GM18870 (cell line): ENCODE data around the gene POU5F1.

ENCODE experiments used
- ATAC-seq: cut with Tn5 transposase; IDR thresholded peaks from one replicate; pipeline ENCODE4 v1.9.1; 2021; ENCODE audit warnings: moderate library complexity; ENCODE audit not compliant: unreplicated experiment

Gene POU5F1

DNA sequence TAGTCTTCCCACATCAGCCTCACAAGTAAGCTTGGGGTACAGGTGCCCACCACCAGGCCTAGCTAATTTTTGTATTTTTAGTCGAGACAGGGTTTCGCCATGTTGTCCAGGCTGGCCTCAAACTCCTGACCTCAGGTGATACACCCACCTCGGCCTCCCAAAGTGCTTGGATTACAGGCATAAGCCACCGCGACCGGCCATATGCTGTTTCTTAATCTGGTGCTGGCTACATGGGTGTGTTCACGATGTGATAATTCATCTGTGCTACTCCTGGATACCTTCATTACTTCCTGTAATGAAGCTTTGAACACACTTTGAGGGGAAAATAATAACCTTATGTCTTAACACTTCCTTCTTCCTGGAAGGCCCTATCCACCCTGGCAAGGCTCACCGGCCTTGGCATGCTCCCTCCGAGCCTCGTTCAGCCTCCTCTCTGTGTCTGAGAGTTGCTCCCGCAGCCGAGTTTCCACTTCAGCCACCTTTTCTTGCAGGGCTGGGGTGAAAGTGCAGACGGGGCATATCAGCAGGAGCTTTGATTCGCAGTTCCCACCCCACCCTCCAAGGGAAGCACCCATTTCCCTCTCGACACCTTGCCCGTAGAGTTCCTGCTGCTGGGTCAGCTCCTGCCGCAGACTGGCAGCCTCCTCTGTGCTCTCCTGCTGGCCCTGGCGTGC lies 26.0 kb downstream of the POU5F1 start:
- no peak for ATAC-seq

DNA sequence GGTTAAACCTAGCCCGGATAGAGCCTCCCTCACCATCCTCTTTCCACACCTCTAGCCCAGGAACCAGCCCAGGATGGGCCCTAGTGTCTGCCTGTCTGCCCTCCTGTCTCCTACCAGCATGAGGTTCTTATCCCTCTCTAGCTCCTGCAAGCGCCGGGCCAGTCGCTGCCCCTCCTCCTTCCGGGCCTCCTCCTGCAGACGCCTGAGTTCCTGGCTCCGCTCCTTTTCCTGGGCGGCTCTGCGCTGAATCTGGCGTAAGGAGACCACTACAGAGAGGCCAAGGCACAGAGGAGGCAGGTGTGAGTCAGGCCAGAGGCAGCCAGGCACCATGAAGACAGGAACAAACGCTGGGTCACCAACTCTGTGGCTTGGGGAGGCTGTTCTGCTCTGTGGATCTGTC lies 27.3 kb downstream of the POU5F1 start:
- no peak for ATAC-seq

DNA sequence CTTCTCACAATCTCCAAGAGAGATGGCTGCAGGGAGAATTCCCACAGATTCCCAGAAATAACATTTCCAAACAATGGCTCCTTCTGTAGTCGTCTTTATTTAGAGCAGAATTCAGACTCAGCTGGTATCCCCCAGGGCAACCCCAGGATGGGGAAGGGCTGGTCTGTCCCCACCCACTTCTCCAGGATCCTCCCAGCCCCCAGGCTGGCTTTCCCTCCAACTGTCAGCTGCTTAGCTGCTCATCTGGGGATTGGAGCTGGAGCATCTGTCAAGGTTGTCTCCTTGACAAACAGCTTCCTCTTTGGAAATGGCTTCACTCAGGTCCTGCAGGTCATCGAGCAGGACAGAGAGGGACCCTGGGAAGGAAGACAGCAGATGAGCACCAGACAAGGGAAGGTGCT lies 28.1 kb downstream of the POU5F1 start:
- no peak for ATAC-seq

DNA sequence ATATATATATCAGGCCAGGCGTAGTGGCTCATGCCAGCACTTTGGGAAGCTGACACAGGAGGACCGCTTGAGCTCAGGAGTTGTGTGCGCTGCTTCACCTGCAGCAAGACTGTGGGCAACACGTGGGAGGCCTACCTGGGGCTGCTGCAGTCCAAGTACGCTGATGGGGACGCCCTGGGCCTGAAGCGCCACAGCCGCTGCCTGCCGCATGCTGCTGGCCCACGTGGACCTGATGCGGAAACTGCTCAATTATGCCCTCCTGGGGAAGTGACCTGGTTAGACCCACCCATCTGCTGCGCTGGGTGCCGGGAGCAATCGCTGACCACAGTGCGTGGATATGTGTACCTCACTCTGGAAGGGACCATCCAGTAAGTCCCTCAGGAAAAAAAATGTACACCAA lies 29.8 kb downstream of the POU5F1 start:
- no peak for ATAC-seq

DNA sequence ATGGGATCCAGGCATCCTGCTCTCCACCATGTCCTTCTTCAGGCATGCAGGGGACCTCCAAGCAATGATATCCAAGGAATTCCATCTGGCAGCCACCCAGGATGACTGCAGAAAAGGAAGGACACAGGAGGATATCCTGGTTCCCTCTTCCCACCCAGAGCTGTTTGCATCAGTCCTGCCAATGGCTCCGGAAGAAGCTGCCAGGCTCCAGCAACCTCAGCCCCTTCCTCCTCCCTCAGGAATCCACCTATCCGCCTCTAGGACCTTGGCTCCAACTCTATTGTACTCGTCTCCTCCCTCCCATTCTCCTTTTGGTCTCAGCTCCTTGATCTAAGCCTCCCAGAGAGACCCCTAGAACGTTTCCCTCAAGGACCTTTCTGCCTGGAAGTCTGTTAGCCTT lies 30.9 kb downstream of the POU5F1 start:
- ATAC-seq, result no peak

DNA sequence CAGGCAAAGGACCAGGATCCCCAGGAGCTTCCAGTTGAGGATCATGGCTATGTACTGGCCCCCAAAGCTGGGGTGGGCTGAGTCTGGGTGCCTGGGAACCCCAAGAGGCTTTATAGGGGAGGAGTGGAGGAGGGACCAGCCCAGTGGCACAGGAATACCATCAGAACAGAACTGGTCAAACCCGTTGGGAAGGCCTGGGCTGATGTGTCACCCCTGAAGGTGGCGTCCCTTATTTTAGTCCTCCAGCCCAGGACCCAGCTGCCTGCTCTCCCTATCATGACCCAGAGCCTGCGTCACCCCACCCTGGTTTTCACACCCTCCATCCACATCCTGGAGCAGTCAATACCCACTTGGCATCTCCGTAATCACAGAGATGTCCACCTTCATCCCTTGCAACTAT lies 31.5 kb downstream of the POU5F1 start, which contains the start of gene PSORS1C2:
Gene PSORS1C2, minus strand, starts transcription at position 85 of the 400 bp plus-strand sequence. Its CDS starts 40 bp downstream, at position 45.
- no peak for ATAC-seq

DNA sequence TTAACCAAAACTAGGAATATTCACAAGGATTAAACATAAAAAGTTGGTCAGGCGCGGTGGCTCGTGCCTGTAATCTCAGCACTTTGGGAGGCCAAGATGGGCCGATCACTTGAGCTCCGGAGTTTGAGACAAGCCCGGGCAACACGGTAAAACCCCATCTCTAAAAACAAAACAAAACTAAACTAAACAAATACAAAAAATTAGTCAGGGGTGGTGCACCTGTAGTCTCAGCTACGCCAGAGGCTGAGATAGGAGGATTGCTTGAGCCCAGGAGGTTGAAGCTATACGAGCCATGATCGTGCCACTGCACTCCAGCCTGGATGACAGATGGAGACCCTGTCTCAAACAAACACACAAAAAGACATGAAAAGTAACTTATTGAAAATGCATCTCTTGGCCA lies 34.8 kb downstream of the POU5F1 start:
- no peak for ATAC-seq

DNA sequence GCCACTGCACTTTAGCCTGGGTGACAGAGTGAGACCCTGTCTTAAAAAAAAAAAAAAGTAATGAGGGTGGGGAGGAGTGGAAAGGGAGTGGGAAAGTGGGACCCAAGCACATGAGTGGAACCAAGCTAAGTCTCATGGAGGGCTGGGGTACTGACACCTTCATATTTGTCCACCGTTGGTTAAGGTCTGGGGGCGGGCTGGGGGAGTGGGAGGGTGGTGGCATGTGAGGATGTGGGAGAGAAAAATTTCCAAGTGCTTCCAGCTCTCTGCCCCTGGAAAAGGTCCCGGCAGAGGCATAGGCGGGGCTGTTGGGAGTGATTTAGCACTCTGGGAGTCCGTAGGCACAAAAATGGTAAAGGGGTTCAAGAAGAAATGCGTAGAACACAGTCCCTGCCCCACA lies 37.7 kb downstream of the POU5F1 start:
- ATAC-seq, result no peak

DNA sequence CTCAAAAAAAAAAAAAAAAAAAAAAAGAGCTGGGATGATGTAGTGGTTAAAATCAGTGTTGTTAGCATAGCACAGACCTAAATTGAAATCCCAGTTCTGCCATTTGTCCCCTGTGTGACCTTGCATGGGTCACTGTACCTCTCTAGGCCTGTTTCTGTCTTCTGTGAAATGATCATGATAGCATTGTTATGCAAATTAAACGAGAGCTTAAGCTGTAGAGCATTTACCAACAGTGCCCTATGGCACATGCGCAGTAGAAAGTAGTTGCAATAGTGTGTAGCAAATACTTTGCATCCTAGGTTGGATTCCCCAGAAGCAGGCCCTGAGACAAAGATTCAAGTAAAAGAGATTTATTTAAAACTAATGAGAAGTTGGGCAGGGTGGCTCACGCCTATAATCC lies 38.9 kb downstream of the POU5F1 start:
- ATAC-seq, result no peak

DNA sequence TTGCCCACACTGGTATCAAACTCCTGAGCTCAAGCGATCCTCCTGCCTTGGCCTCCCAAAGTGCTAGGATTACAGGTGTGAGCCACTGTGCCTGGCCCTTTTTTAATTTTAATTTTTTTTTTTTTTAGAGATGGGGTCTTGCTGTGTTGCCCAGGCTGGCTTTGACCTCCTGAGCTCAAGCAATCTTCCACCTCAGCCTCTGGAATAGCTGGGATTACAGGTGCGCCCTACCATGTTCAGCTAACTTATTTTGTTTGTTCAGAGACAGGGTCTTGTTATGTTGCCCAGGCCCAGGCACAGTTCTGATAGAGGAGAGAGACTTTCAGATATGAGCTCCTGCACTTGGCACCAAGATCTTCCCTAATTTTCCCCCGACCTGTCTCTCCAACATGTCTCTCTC lies 39.7 kb downstream of the POU5F1 start:
- no peak for ATAC-seq

DNA sequence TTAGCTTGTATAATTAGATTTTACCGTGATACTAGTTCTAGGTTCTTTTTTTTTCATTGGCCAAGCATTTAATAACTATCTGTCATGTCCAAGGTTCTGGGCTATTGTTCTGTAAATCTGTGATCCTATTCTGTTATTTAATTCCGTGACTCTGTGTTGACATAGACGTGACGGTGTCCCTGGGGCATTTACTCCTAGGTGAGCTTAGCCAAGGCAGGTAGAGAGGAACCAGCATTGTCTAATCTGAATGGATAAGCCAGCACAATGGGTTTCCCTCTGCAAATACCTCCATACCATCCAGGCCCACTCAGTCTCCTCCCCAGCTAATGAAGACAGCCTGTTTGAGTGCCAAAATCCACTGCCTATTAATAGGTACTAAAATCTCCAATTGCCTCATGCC lies 41.4 kb downstream of the POU5F1 start:
- no peak for ATAC-seq

DNA sequence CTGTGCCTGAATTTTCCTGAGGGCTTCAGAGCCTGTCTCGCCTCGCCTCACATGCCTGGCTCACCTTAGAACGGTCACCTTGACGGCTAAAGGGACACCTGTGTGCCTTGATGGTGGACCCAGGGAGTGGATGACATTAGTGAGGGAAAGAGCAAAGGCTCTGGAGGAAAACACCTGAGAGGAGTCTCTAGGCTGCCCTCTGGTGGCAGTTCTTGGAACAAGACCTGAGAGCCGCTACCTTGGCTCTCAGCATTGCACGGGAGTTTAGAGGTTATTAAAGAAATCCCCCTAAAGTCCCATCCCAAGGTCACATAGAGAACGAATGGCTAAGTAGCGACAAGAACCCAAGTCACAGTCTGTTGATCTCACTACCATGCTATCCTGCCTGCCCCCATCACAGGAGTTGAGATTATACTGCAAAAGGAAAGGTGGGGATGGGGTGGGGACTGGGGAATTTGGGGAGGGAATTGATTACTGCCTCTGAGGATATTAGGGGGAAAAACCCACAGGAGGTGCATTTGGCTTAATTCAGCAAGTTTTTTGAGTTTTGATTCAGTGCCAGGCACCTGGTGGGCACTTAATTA lies 42.3 kb downstream of the POU5F1 start:
- no peak for ATAC-seq

DNA sequence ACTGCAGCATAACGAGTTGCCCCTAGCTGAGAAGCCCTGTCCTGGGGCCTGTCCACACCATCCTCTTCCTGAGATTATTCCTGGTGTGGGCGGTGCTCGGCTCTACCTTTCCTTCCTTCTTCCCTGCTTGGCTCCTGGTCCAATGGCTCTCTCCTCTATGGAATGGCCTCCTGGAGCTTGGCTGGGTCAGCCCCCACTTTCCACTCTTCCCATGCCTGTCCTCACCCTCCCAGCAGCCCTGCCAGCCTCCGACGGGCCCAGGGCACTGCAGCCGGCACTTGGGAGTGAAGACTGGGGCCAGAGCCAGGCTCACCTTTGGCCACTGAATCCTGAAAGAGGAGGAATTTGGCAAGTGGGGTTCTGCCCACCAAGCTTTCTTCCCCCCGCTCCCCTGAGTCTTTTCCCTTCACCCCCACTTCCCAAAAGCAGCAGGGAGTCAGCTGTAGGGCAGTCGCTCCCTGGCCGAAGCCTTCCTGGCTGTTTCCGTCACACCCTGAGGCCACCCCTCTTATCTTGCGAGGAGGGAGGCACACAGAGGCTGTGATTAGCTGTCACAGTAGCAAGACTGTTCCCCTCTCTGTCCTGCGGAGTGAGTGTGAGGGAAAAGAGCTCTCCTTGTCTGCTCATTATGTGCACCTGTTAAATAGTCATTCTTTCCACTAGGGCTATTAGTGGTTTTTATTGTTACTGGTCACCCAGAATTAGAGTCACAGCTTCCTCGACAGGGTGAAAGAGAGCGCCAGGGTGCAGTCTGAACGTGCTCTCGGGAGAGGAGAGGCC lies 43.9 kb downstream of the POU5F1 start:
- no peak for ATAC-seq

DNA sequence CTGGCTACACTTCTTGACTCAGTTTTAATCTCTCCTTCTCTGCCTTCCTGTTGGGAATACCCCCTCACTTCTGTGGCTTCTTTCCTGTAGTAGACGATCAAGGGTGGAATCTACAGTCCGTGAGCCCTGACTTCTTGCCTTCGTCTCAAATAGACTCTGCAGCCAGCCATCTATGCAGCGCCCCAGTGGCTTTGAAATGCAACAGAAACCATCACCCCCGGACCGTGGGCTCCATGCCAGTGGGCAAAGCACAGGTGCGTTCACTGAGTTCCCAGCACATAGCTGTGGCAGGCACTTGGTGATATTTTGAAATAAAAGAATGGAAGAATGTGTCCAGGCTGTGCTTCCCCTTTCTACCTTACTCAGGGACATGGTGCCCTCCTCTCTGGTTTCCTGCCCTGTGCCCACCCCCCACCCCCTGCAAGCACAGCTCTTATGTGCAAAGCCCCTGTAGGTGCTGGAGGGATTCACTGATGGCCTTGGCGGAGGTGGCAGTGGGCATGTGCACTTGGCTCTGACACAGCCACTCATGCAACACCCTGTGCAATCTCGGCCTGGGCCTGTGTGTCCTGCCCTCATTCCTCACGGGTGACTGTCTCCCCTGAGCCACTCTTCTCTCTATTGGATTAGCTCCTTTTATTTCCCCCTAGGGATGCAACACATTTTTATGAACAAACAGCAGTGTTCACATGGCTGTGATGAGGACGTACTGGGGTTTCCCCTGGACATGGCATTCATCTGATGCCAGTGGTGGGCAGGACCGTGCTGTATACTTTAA lies 44.7 kb downstream of the POU5F1 start:
- ATAC-seq, result no peak

DNA sequence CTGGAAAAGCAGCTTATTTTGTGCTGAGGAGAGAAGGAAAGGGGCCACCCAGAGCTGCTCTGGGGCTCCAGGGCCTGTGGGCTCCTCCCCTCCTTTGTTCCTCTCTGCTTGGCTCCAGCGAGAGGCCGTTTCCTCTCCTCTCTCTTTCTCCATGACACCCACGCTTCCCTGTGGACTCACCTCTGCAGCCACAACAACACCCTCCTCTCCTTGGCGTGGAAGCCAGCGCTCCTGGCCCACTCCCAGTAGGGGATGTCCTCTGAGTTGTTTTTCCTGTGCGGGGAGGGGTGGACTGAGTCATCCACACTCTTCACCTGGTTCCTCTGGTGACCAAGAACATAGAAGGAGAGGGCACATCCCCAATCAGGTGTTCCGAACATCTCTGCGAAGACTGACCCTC lies 45.3 kb downstream of the POU5F1 start:
- no peak for ATAC-seq

DNA sequence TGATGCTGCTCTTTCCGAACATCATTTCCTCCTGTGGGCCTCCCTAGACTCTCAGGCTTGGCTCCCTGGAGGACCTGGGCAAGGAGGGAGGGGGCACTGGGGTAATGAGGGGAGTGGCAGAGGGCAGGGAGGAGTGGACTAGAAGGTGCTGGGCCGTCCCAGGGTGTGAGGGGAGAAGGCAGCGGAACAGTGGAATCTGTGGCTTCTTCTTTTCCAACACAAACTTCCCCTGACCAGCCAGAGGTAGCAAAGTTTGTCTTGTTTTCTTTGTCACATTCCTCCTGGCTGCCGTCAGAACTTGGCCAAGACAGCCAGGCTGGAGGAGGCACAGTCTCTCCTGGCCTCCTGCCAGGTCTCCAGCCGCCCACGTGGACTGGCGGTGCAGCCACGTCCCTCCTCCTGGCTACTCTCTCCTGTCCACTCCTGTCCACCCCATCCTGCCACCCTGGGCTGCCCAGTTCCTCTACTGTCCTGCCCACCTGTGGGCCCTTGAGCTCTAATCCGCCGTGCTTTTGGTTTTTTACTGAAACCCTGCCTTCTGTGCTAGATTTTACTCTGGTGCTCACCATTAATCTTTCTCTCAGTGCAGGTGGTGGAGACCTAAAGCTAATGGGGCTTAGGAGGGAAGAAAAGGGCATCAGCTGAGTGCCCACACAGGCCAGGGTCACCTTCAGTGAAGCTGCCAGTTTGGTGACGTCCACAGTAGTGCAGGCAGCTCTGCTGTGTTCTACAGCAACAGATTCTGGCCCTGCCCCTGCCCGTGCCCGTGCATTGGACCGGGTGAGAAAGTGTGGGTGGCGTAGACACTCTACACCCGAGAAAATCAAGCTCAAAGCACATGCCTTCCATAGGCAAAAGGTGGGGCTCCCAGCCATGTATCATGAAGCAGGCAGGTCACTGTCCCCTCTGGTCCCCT lies 47.4 kb downstream of the POU5F1 start:
- ATAC-seq, result no peak

DNA sequence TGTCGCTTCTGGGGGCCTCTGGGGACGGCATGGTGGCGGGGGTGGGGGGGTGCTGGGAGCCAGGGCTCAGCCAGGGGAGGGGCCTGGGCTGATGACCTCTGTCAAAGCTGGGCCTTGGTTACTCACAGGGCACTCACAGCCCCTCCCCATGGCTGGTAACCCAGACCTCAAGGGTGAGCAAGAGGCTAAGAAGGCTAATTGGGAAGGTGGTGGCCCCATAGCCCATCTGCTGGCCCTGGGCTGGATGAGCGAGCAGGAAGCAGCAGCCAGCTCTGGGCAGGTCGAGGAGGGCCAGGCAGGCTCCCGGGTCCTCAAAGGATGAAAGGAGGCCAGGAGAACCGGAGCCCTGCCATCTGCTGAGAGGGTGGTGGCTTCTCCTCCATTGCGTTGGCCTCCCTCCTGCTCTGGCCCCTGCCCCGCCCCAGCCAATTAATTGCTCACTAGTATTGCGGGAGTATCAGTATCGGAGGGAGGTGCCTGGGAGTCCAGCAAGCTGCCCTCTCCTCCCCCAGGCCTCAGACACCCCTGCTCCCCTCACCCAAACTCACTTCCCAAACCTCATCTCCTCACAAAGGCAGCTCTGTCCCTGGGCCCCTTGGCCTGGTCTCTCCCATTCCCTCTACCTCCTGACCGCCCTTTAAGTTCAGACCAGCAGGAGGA lies 49.2 kb downstream of the POU5F1 start:
- ATAC-seq, result no peak

DNA sequence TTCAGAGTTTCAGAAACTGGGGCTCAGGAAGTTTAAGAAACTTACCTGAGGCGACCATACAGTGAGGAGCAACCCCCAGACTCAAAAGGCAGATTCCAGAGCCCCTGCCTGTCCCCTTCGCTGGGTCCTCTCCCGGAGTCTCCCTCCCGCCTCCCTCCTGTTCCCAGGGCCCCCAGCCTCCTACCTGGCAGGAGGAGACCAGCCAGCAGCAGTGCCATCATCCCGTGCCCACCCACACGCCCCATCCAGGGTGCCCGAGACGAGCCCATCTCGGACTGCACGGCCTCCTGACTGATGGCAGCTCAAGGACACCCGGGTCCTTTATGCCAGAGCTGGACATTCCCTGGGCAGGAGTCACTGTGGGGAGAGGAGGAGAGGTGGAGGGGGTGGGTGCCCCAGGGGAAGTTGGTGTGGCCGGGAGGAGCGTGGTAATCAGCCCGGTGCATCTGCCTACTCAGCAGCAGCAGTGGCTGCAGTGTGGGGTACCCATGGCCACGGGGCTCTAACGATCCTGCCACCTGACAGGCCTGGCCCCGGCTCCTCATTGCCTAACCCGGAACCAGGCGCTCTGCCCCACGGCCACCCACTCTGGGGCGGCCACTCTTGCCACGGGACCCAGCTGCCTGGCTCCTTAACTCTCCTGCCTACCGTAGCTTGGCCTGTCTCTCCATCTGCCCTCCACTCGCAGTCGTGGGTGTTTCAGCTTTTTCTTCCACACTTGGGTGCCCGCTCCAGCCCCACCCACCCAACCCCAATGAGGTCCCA lies 50.1 kb downstream of the POU5F1 start, which contains the start of gene CDSN:
Gene CDSN, minus strand, starts transcription at position 296 of the 765 bp plus-strand sequence. Its CDS starts 27 bp downstream, at position 269.
- ATAC-seq, result no peak

DNA sequence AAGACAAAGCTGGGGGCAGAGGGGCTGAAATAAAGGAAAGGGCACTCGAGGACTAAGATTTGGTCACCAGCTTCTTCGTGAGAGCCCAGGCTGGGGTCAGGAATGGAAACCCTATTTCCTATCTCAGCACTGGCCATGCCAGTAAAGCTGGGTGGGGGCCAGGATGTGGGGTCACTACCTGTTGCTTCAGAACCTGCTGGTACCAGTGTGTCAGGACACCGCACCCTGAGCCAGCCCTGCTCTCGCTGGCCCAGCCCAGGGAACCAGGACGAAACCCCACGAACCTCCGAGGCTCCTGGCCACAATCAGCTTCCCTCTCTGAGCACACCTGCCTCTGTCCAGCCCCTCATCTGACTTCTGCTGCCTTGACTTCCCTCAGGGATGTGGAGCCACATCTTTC lies 52.3 kb downstream of the POU5F1 start:
- no peak for ATAC-seq
